Lower leg skin (tissue), 4 donors: ENCODE results near the gene TSPO. TPM values are rescaled to one million over a fixed set of nuclear protein-coding genes. Genes with fewer than 3 reads are reported as not detected.

Experiments used
- DNase-seq, 2 donors: peaks; one replicate each; pipeline ENCODE4 v3.0.0-alpha.2; 2019; ENCODE audit warnings: low spot score in 2 of 2
- H3K4me3 ChIP-seq: fragments of 200-600 bp; sonication (generic); 2 replicates; pipeline ENCODE4 v1.5.1; 2017; ENCODE audit warnings: mild to moderate bottlenecking, low read depth; ENCODE audit not compliant: poor library complexity, severe bottlenecking
- POLR2A ChIP-seq, 2 donors: fragments of 450-650 bp; IDR thresholded peaks; one replicate each; pipeline ENCODE4 v1.6.1; 2016 to 2017; ENCODE audit warnings: antibody characterized with exemption in 2 of 2, mild to moderate bottlenecking in 1 of 2, moderate library complexity in 1 of 2
- WGBS, 2 donors: methylation state at CpG; one replicate each; pipeline ENCODE4 v1.1.5; 2018; 5-methylcytosine and 5-hydroxymethylcytosine counted together
- intact Hi-C: fragments of 100-400 bp; cut with DNase I; formaldehyde crosslinking; loops from one replicate; pipeline ENCODE4 v1.15.0; 2023; ENCODE audit warnings: low total_unique reads
- total RNA-seq, 4 donors: library from RNA; depleted of rRNA; stranded (reverse); fragments of >200 nt; gene quantifications; one replicate each; pipeline ENCODE4 v1.1.0, GENCODE V29; 2016
- TF ChIP-seq, protein P1 (sequence below), 3 donors: fragments of 450-650 bp; IDR thresholded peaks; one replicate each; pipeline ENCODE4 v1.5.1; 2016; ENCODE audit warnings: antibody characterized with exemption in 3 of 3, mild to moderate bottlenecking in 3 of 3, moderate library complexity in 2 of 3

The TSPO gene
- total RNA-seq, 4 donors from 2014 or later: 695 to 923 (median 775) TPM

DNA sequence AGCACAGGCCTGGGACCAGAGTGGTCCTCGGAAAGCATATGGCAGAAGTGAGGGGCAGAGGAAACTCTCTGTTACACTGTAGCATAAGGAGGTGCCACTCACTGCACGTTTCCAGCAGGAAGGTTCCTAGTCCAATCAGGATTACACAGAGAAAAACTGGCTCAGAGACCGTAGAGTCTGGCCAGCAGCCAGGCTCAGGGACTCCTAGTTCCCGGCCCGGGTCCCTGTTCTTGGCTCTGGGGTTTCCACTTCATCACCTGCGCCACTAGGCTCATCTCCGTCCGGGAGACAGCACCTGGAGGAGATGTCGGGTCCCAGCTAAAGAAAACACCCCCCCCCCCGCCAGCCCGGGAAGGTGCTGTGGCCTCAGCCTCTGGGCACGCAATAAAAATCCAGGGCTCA, 34.5 kb downstream of the TSPO start:
- no peak overlapping the region for H3K4me3 ChIP-seq
- TF ChIP-seq, protein P1, sequence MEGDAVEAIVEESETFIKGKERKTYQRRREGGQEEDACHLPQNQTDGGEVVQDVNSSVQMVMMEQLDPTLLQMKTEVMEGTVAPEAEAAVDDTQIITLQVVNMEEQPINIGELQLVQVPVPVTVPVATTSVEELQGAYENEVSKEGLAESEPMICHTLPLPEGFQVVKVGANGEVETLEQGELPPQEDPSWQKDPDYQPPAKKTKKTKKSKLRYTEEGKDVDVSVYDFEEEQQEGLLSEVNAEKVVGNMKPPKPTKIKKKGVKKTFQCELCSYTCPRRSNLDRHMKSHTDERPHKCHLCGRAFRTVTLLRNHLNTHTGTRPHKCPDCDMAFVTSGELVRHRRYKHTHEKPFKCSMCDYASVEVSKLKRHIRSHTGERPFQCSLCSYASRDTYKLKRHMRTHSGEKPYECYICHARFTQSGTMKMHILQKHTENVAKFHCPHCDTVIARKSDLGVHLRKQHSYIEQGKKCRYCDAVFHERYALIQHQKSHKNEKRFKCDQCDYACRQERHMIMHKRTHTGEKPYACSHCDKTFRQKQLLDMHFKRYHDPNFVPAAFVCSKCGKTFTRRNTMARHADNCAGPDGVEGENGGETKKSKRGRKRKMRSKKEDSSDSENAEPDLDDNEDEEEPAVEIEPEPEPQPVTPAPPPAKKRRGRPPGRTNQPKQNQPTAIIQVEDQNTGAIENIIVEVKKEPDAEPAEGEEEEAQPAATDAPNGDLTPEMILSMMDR (IDR thresholded peaks at IDR 0.05): no peak
- no peak for TF ChIP-seq POLR2A (IDR thresholded peaks at IDR 0.05)
- DNase-seq: peak; percentile 61 to 91
- 4 to 17% methylated on average over 12 of the region's 12 CpGs for WGBS, 2 donors
- intact Hi-C loops: no loop called here

DNA sequence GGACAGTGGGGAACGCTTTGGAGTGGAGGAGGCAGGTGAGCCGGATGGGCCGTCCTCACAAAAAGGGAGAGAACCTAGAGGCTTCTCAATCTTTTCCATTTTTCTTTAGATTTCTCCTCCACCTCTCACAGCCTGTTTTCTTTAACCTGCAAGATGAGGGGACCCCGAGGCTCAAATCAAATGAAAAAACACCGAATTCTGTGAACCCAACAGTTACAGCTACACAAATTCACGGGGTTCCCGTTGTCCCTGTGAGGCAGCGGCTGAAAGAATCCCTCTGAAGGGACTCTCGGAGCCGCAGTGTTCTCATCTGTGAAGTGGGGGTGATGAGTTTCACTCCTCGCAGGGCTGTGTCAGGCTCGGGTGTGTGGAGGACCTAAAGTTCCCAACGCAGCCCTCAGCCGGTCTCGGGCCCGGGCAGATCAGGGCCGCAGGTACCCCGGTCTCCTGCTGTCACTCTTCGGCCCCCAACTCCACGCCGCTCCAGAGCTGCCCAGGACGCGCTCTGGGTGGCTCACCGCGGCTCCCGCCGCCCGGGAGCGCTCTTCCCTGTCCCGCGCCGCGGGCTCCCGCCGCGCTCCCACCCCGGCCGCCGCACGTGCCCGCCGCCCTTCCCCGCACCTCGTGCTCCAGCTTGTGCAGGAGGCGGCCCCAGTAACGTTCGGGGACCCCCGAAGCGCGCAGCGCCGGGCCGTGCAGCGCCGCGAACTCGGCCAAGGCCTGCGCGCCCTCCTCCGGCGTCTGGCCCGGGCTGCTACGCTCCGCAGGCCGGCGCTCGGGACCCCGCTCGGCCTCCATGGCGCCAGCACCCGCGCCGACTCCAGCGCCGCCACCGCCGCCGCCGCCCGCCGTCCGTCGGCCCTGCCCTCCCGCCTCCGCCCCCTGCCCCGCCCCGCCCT, 35.2 kb downstream of the TSPO start, which contains the start of gene TTLL12:
TTLL12 (minus strand) TSS at position 863 of the 899 bp plus-strand sequence; CDS start at position 798, 65 bp downstream.
- DNase-seq: no peak
- WGBS, 2 donors: 1 to 2% methylated on average over 26 to 36 of the region's 87 CpGs
- TF ChIP-seq POLR2A (IDR thresholded peaks at IDR 0.05): no peak
- TF ChIP-seq, protein P1 (IDR thresholded peaks at IDR 0.05): no peak

DNA sequence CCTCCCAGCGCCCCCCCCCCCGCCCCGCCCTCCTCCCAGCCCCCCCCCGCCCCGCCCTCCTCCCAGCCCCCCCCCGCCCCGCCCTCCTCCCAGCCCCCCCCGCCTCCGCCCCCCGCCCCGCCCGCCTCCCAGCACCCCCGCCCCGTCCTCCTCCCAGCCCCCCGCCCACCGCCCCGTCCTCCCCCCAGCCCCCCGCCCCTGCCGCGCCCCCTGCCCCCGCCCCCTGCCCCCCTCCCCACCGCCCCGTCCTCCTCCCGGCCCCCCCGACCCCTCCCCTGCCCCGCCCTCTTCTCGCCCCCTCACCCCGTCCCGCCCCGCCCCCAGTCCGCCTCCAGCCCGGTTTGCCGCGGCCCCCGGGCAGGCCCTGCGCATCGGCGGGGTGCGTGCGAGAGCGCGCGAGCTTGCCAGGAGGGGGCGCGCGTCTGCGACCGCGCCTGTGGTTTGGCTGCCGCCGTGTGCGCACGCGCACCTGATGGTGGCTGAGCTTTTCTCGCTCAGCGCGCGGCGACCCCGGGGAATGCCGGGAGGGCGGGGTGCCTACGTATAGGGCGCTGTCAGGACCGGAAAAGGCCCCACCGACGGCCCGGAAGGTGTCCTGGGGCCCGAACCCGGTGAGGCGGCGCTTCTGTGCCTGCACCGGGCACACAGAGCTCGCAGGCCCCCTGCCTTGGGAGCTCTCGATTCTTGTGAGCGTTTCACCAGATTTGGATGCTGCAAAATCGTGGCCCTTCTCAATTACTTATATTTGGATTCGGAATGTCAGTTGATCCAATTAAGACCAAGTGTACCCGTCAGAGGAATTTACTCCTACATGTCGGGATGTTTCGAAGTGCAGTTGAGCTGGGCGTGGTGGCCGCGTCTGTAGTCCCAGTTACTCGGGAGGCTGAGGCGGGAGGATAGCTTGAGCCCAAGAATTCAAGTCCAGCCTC, 36.1 kb downstream of the TSPO start:
- TF ChIP-seq, protein P1 (IDR thresholded peaks at IDR 0.05): no peak
- TF ChIP-seq POLR2A (IDR thresholded peaks at IDR 0.05): no peak
- peak; percentile 94 to 99 for DNase-seq
- intact Hi-C loops: no loop called here
- WGBS, 2 donors: 6 to 9% methylated on average over 23 to 35 of the region's 86 CpGs
- H3K4me3 ChIP-seq: no peak overlapping the region

More for the DNA sequence above, 35.2 kb downstream of the TSPO start, which contains the start of gene TTLL12:
- peak within 1 kb of the TSS; percentile 47 for H3K4me3 ChIP-seq
- intact Hi-C loops: no loop called here

DNA sequence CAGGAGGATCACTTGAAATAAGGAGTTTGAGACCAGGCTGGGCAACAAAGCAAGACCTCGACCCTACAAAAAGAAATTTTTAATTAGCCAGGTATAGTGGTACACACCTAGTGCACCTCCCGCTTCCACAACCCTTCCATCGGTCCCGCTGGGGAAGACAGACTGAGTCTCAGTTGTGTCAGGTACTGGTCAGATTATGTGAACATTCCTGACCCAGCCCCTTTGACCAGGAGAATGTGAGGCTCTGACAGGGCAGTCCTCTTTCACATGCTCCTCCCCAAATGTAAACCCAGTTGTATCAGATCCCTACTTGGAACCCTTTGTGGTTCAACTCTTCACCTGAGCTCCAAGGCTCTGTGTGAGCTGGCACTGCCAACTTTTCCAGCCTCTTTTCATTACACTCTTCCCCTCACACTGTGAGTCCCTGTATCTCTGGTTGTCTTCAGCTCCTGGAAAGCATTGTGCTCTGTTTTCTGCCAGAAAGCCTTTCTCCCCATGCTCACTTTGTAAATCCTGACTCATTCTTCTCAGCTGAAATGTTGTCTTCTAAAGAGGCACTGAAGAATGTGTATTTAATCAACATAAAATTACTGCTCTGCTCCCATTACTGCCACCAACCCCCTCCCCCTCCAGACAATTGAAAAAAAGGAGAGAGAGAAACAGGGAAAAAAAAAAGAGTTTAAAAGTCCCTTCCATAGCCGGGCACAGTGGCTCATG, 37.6 kb downstream of the TSPO start:
- TF ChIP-seq, protein P1 (IDR thresholded peaks at IDR 0.05): no peak
- no peak for TF ChIP-seq POLR2A (IDR thresholded peaks at IDR 0.05)
- intact Hi-C loops: no loop called here
- no peak for DNase-seq
- H3K4me3 ChIP-seq: no peak overlapping the region
- WGBS, 2 donors: 88 to 94% methylated on average over 5 of the region's 5 CpGs

DNA sequence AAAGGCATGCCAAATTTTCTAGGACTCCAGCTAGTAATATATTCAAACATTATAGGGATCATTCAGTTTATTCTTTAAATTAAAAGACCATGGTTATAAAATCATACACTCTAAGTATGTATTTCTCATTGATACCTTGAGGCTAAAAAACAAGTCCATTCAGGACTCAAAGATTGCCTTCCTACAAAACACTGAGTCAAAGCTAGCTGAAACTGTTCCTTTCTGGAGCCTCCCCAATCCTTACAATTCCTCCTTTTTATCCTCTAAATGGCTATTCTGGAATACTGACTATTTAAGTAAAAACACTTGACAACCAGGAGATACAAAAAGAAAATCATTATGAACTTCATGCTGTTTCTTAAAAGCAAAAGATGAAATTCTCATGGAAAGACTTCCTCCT, 40.5 kb downstream of the TSPO start:
- no peak overlapping the region for H3K4me3 ChIP-seq
- TF ChIP-seq POLR2A (IDR thresholded peaks at IDR 0.05): no peak
- TF ChIP-seq, protein P1 (IDR thresholded peaks at IDR 0.05): no peak
- intact Hi-C loops: no loop called here
- no peak for DNase-seq
